Adipocyte (in vitro differentiated cells): Measurements from ENCODE around the gene KCNAB2.

Experiments
- DNase-seq: peaks from one replicate; pipeline ENCODE4 v3.0.0-alpha.2; 2015; ENCODE audit warnings: low read depth
- H3K27me3 ChIP-seq: replicated peaks from 2 replicates; pipeline ENCODE4 v1.7.0; 2013; ENCODE audit warnings: mild to moderate bottlenecking, low read length, moderate library complexity; ENCODE audit not compliant: control insufficient read depth, insufficient read depth
- H3K36me3 ChIP-seq: 2 replicates; pipeline ENCODE4 v1.7.0; 2013; ENCODE audit warnings: low read length, mild to moderate bottlenecking, moderate library complexity; ENCODE audit not compliant: control insufficient read depth, insufficient read depth, severe bottlenecking
- H3K4me1 ChIP-seq: 2 replicates; pipeline ENCODE4 v1.7.0; 2013; ENCODE audit warnings: mild to moderate bottlenecking, low read length, moderate library complexity; ENCODE audit not compliant: control insufficient read depth, insufficient read depth
- H3K4me3 ChIP-seq: 2 replicates; pipeline ENCODE4 v1.7.0; 2013; ENCODE audit warnings: mild to moderate bottlenecking, low read length, moderate library complexity
- H3K9ac ChIP-seq: 2 replicates; pipeline ENCODE4 v1.7.0; 2013; ENCODE audit warnings: mild to moderate bottlenecking, low read length, moderate library complexity
- H3K9me3 ChIP-seq: 2 replicates; pipeline ENCODE4 v1.7.0; 2013; ENCODE audit warnings: mild to moderate bottlenecking, low read length, moderate library complexity; ENCODE audit not compliant: control insufficient read depth

The KCNAB2 gene

GRCh38 chr1:6101826-6102531 lies 56.3 kb downstream of the KCNAB2 start:
- no peaks in the 10 kb centered on the region for H3K9me3 ChIP-seq
- no peak for DNase-seq
- no peak overlapping the region for H3K9ac ChIP-seq
- H3K36me3 ChIP-seq, result no peaks in the 10 kb centered on the region
- peaks cover 29% of the 10 kb centered on the region for H3K27me3 ChIP-seq
- H3K4me3 ChIP-seq, result no peak overlapping the region
- H3K4me1 ChIP-seq, result peaks cover 8% of the 10 kb centered on the region

GRCh38 chr1:6102532-6102845 lies 56.8 kb downstream of the KCNAB2 start:
- no peak overlapping the region for H3K4me3 ChIP-seq
- H3K9me3 ChIP-seq, result no peaks in the 10 kb centered on the region
- peaks cover 8% of the 10 kb centered on the region for H3K4me1 ChIP-seq
- H3K9ac ChIP-seq, result no peak overlapping the region
- no peaks in the 10 kb centered on the region for H3K36me3 ChIP-seq
- peaks cover 29% of the 10 kb centered on the region for H3K27me3 ChIP-seq
- no peak for DNase-seq

GRCh38 chr1:6103111-6103853 lies 57.6 kb downstream of the KCNAB2 start:
- Histone ChIP-seq H3K9me3 (no peaks in the 10 kb centered on the region), H3K36me3 (no peaks in the 10 kb centered on the region), H3K27me3 (peaks cover 37% of the 10 kb centered on the region), H3K4me1 (peaks cover 5% of the 10 kb centered on the region), H3K4me3 (no peak overlapping the region), H3K9ac (no peak overlapping the region)
- no peak for DNase-seq

- H3K27me3 ChIP-seq, result peaks cover 44% of the 10 kb centered on the region
- H3K9ac ChIP-seq, result no peak overlapping the region
- no peaks in the 10 kb centered on the region for H3K9me3 ChIP-seq
- H3K4me1 ChIP-seq, result no peaks in the 10 kb centered on the region
- no peak for DNase-seq
- no peak overlapping the region for H3K4me3 ChIP-seq
- no peaks in the 10 kb centered on the region for H3K36me3 ChIP-seq
Observed at GRCh38 chr1:6103854-6104530, 58.3 kb downstream of the KCNAB2 start.

- H3K4me1 ChIP-seq, result no peaks in the 10 kb centered on the region
- no peaks in the 10 kb centered on the region for H3K9me3 ChIP-seq
- H3K36me3 ChIP-seq, result no peaks in the 10 kb centered on the region
- H3K4me3 ChIP-seq, result no peak overlapping the region
- no peak overlapping the region for H3K9ac ChIP-seq
- peaks cover 50% of the 10 kb centered on the region for H3K27me3 ChIP-seq
- no peak for DNase-seq
Observed at GRCh38 chr1:6104631-6105030, 58.9 kb downstream of the KCNAB2 start.

- DNase-seq, result no peak
- Histone ChIP-seq H3K4me1 (no peaks in the 10 kb centered on the region), H3K4me3 (no peak overlapping the region), H3K27me3 (peaks cover 56% of the 10 kb centered on the region), H3K9ac (no peak overlapping the region), H3K36me3 (no peaks in the 10 kb centered on the region), H3K9me3 (no peaks in the 10 kb centered on the region)
Observed at GRCh38 chr1:6105218-6105679, 59.6 kb downstream of the KCNAB2 start.

GRCh38 chr1:6105763-6106162 lies 60.1 kb downstream of the KCNAB2 start:
- H3K9ac ChIP-seq, result no peak overlapping the region
- no peak overlapping the region for H3K4me3 ChIP-seq
- no peaks in the 10 kb centered on the region for H3K9me3 ChIP-seq
- H3K36me3 ChIP-seq, result no peaks in the 10 kb centered on the region
- no peak for DNase-seq
- no peaks in the 10 kb centered on the region for H3K4me1 ChIP-seq
- peaks cover 56% of the 10 kb centered on the region for H3K27me3 ChIP-seq

- H3K4me1 ChIP-seq, result no peaks in the 10 kb centered on the region
- H3K27me3 ChIP-seq, result peaks cover 51% of the 10 kb centered on the region
- no peak overlapping the region for H3K4me3 ChIP-seq
- no peaks in the 10 kb centered on the region for H3K36me3 ChIP-seq
- no peaks in the 10 kb centered on the region for H3K9me3 ChIP-seq
- no peak for DNase-seq
- H3K9ac ChIP-seq, result no peak overlapping the region
Observed at GRCh38 chr1:6106321-6106731, 60.6 kb downstream of the KCNAB2 start.

GRCh38 chr1:6106977-6107376 lies 61.3 kb downstream of the KCNAB2 start:
- H3K9ac ChIP-seq, result no peak overlapping the region
- H3K4me3 ChIP-seq, result no peak overlapping the region
- H3K36me3 ChIP-seq, result no peaks in the 10 kb centered on the region
- no peak for DNase-seq
- H3K9me3 ChIP-seq, result no peaks in the 10 kb centered on the region
- no peaks in the 10 kb centered on the region for H3K4me1 ChIP-seq
- H3K27me3 ChIP-seq, result peaks cover 56% of the 10 kb centered on the region

- no peak overlapping the region for H3K9ac ChIP-seq
- no peaks in the 10 kb centered on the region for H3K4me1 ChIP-seq
- no peaks in the 10 kb centered on the region for H3K36me3 ChIP-seq
- H3K4me3 ChIP-seq, result no peak overlapping the region
- no peaks in the 10 kb centered on the region for H3K9me3 ChIP-seq
- no peak for DNase-seq
- H3K27me3 ChIP-seq, result peaks cover 56% of the 10 kb centered on the region
Observed at GRCh38 chr1:6107409-6108356, 62.0 kb downstream of the KCNAB2 start.
